Osteoblast (primary cell): ENCODE results near the gene STYXL1. TPM values are rescaled to one million over a fixed set of nuclear protein-coding genes. Genes with fewer than 3 reads are reported as not detected.
A peak's percentile ranks its signal among the peaks of the same experiment; 100 is the strongest.

ENCODE experiments used
- DNase-seq: peaks from one replicate; pipeline ENCODE4 v3.0.0; 2011; ENCODE audit warnings: low spot score, mixed read lengths; ENCODE audit not compliant: insufficient read length; ENCODE audit errors: missing footprints
- H2AFZ ChIP-seq: 2 replicates; pipeline ENCODE4 v1.6.0; 2011; ENCODE audit warnings: mild to moderate bottlenecking, low read length
- H3K27ac ChIP-seq: 2 replicates; pipeline ENCODE4 v1.5.1; 2011; ENCODE audit warnings: mild to moderate bottlenecking, low read depth, low read length, moderate library complexity
- H3K27me3 ChIP-seq: 2 replicates; pipeline ENCODE4 v1.6.0; 2012; ENCODE audit warnings: mild to moderate bottlenecking, control low read depth, inconsistent platforms, low read length, moderate library complexity; ENCODE audit not compliant: insufficient read depth
- H3K36me3 ChIP-seq: 2 replicates; pipeline ENCODE4 v1.5.1; 2011; ENCODE audit warnings: mild to moderate bottlenecking, low read length, control low read depth, moderate library complexity; ENCODE audit not compliant: insufficient read depth
- H3K4me1 ChIP-seq: 2 replicates; pipeline ENCODE4 v1.5.1; 2011; ENCODE audit warnings: mild to moderate bottlenecking, low read length, control low read depth, moderate library complexity; ENCODE audit not compliant: insufficient read depth
- H3K4me2 ChIP-seq: 2 replicates; pipeline ENCODE4 v1.6.0; 2011; ENCODE audit warnings: mild to moderate bottlenecking, low read length; ENCODE audit not compliant: insufficient read depth
- H3K4me3 ChIP-seq: fragments of 200-600 bp; sonication (generic); 3 replicates; pipeline ENCODE4 v1.5.1; 2012; ENCODE audit warnings: mild to moderate bottlenecking, low read length, inconsistent platforms; ENCODE audit not compliant: insufficient read depth
- H3K79me2 ChIP-seq: 2 replicates; pipeline ENCODE4 v1.6.0; 2012; ENCODE audit warnings: mild to moderate bottlenecking, low read length, control low read depth, inconsistent platforms; ENCODE audit not compliant: insufficient read depth
- H3K9me3 ChIP-seq: 2 replicates; pipeline ENCODE4 v1.5.1; 2011; ENCODE audit warnings: low read depth, low read length, control low read depth
- H4K20me1 ChIP-seq: 2 replicates; pipeline ENCODE4 v1.6.0; 2012; ENCODE audit warnings: mild to moderate bottlenecking, low read length, control low read depth; ENCODE audit not compliant: insufficient read depth
- total RNA-seq: library from RNA; depleted of rRNA; stranded (reverse); fragments of >200 nt; gene quantifications from 2 replicates; pipeline ENCODE4 v1.2.3, GENCODE V29; 2012
- TF ChIP-seq, protein P1 (sequence below): IDR thresholded peaks from 2 replicates; pipeline ENCODE4 v1.5.1; 2011; ENCODE audit warnings: mild to moderate bottlenecking, low read depth, low read length, moderate library complexity; ENCODE audit errors: extremely low read depth

STYXL1 gene
- total RNA-seq, 1 donor: 23.9 TPM

DNA sequence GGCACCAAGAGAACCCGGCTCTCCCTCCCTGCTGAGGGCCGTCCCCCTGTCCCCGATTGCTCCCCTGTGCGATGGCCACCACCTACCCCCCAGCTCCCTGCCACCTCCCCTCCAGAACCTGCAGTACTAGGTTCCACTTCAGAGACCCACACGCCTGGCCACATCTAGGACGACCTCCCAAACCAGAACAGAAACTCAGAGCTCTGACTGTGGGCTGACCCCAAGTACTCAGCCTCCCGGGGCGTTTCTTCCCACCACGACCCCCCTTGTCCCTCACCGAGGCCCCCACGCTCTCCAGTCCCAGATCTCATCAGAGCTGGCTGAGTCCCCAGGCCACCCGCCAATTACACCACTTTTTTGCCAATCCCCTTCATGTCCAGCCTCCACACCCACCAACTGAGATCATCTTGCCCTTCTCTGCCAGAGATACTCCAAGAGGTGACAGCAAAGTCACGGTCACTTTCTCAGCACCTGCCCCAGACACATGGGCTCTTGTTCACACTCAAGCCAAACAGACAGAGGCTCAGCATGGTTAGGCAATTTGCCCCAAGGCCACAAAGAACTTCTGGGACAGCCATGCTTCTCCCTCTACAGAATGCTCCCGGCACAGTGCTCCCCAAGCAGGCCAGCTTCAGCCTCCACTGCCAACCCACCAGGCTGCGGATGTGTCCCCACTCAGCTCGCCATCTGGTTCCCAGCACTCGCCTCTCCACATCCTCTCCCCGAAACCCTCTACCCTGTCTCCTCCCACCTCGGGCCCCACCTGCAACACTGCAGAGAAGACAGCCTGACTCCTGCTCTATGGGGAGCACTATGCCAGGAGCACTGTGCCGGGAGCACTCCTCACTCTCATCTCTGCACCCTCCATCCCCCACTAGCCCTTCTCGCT is 58.1 kb downstream of the STYXL1 start:
- no peak overlapping the region for H3K4me3 ChIP-seq
- no peak overlapping the region for H3K27ac ChIP-seq
- TF ChIP-seq, protein P1, sequence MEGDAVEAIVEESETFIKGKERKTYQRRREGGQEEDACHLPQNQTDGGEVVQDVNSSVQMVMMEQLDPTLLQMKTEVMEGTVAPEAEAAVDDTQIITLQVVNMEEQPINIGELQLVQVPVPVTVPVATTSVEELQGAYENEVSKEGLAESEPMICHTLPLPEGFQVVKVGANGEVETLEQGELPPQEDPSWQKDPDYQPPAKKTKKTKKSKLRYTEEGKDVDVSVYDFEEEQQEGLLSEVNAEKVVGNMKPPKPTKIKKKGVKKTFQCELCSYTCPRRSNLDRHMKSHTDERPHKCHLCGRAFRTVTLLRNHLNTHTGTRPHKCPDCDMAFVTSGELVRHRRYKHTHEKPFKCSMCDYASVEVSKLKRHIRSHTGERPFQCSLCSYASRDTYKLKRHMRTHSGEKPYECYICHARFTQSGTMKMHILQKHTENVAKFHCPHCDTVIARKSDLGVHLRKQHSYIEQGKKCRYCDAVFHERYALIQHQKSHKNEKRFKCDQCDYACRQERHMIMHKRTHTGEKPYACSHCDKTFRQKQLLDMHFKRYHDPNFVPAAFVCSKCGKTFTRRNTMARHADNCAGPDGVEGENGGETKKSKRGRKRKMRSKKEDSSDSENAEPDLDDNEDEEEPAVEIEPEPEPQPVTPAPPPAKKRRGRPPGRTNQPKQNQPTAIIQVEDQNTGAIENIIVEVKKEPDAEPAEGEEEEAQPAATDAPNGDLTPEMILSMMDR: no peak
- H3K36me3 ChIP-seq: peaks cover 6% of the 10 kb centered on the region
- H3K9me3 ChIP-seq: no peaks in the 10 kb centered on the region
- DNase-seq: peak; percentile 85
- peaks cover 10% of the 10 kb centered on the region for H4K20me1 ChIP-seq
- no peak overlapping the region for H3K4me2 ChIP-seq
- no peak overlapping the region for H2AFZ ChIP-seq
- H3K27me3 ChIP-seq: no peaks in the 10 kb centered on the region
- H3K4me1 ChIP-seq: peaks cover 6% of the 10 kb centered on the region
- H3K79me2 ChIP-seq: peaks cover 7% of the 10 kb centered on the region

DNA sequence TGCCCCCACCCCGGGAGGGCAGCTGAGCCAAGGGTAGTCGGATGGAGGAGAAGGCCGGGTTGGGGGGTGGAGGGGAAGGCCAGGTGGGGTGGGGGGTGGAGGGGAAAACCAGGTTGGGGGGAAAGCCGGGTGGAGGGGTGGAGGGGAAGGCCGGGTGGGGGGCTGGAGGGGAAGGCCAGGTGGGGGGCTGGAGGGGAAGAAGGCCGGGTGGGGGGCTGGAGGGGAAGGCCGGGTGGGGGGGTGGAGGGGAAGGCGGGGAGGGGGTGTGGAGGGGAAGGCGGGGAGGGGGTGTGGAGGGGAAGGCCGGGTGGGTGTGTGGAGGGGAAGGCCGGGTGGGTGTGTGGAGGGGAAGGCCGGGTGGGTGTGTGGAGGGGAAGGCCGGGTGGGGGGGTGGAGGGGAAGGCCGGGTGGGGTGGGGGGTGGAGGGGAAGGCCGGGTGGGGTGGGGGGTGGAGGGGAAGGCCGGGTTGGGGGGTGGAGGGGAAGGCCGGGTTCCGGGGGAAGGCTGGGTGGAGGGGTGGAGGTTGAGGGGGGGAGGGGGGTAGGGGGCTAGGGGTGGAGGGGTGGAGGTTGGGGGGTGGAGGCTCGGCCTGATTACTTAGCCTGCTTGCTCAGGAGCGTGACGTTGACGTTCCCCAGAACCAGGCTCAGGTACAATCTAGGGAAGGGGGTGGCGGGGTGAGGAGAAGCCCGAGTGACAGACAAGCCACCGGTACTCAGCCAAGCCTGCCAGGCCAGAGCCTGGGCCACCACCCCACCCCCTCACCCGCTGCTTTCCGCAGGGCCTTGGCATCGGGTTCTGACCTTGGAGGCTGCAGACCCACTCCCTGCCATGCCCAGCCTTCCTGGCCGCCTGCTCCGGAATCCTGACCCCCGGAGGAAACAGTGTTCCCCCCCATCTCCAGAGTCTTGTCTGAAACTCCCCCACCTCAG is 59.0 kb downstream of the STYXL1 start:
- H3K79me2 ChIP-seq: peaks cover 7% of the 10 kb centered on the region
- H3K4me3 ChIP-seq: no peak overlapping the region
- no peaks in the 10 kb centered on the region for H3K27me3 ChIP-seq
- peak; percentile 88 for DNase-seq
- H2AFZ ChIP-seq: no peak overlapping the region
- peaks cover 8% of the 10 kb centered on the region for H3K36me3 ChIP-seq
- TF ChIP-seq, protein P1: no peak
- no peak overlapping the region for H3K27ac ChIP-seq
- no peaks in the 10 kb centered on the region for H3K9me3 ChIP-seq
- peaks cover 10% of the 10 kb centered on the region for H4K20me1 ChIP-seq
- no peak overlapping the region for H3K4me2 ChIP-seq
- peaks cover 6% of the 10 kb centered on the region for H3K4me1 ChIP-seq

DNA sequence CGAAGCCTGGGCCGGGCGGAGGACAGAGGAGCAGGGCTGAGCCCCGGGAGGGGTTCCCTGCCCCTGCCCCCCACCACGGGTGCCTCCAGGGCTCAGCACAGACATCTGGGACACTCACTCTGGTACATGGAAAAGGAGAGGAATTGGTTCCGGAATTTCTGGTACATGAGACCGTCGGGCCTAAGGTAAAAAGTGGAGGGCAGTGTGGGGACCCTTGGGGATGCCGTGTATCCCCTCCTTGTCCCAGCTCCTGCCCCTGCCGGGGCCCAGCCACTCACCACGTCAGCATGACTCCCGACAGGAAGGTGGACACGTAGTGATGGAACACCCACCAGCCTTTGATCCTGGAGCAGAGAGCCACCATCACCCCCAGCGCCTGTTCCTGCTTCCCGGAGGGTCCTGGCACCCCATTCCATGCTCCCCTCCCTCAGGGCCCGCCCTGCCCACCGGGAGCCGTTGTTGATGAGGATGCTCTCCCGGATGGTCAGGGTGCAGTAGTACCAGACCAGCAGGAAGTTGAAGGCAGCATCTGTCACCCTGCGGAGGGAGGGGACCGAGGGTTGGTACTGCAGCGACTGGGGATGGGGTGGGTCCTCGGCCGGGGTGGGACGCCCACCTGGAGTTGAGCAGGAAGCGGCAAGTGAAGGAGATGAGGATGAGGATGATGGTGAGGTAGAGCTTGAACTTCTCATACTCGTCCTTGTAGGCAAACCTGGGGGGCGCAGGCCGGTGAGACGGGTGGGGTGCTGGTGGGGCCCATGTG is 59.8 kb downstream of the STYXL1 start:
- Histone ChIP-seq H3K4me1 (no peaks in the 10 kb centered on the region), H3K27me3 (no peaks in the 10 kb centered on the region), H3K4me3 (no peak overlapping the region), H3K36me3 (peaks cover 13% of the 10 kb centered on the region), H3K9me3 (no peaks in the 10 kb centered on the region), H3K4me2 (no peak overlapping the region), H4K20me1 (peaks cover 7% of the 10 kb centered on the region), H2AFZ (no peak overlapping the region), H3K27ac (no peak overlapping the region), H3K79me2 (no peaks in the 10 kb centered on the region)
- DNase-seq: peak; percentile 62
- TF ChIP-seq, protein P1: no peak
